LNCaP clone FGC (cell line): ENCODE results near the gene RHOF.
A peak's percentile ranks its signal among the peaks of the same experiment; 100 is the strongest.

Experiments
- DNase-seq: peaks from one replicate; pipeline ENCODE4 v3.0.0-alpha.2; 2011; ENCODE audit warnings: low read depth
- H3K4me3 ChIP-seq: 2 replicates; pipeline ENCODE4 v1.5.1; 2011; ENCODE audit warnings: mild to moderate bottlenecking, low read depth, low read length, control low read depth
- CTCF ChIP-seq: IDR thresholded peaks from 2 replicates; pipeline ENCODE4 v1.5.1; 2012; ENCODE audit warnings: mild to moderate bottlenecking; ENCODE audit not compliant: control insufficient read depth, insufficient read depth; ENCODE audit errors: extremely low read depth

Gene RHOF

GRCh38 chr12:121808623-121809022, 15.1 kb upstream of the RHOF start:
- no peak for DNase-seq
- no peak for TF ChIP-seq CTCF

GRCh38 chr12:121807642-121808347, 14.3 kb upstream of the RHOF start:
- no peak for TF ChIP-seq CTCF
- H3K4me3 ChIP-seq: no peak overlapping the region
- no peak for DNase-seq

More at GRCh38 chr12:121808623-121809022, 15.1 kb upstream of the RHOF start:
- no peak overlapping the region for H3K4me3 ChIP-seq

GRCh38 chr12:121806546-121807423, 13.3 kb upstream of the RHOF start:
- TF ChIP-seq CTCF: no peak
- no peak for DNase-seq
- peak overlapping the region; percentile 62 for H3K4me3 ChIP-seq

- TF ChIP-seq CTCF: no peak
- no peak for DNase-seq
- H3K4me3 ChIP-seq: peak overlapping the region; percentile 62
Observed at GRCh38 chr12:121806009-121806545, 12.6 kb upstream of the RHOF start.

- DNase-seq: no peak
- TF ChIP-seq CTCF: no peak
- H3K4me3 ChIP-seq: peak overlapping the region; percentile 62
Observed at GRCh38 chr12:121805171-121806008, 11.9 kb upstream of the RHOF start.

GRCh38 chr12:121804417-121805111, 11.1 kb upstream of the RHOF start:
- no peak for TF ChIP-seq CTCF
- peak overlapping the region; percentile 62 for H3K4me3 ChIP-seq
- no peak for DNase-seq
